Measurements from ENCODE around the gene IRX2. TPM values are rescaled to one million over a fixed set of nuclear protein-coding genes. Genes with fewer than 3 reads are reported as not detected.

IRX2 gene
- total RNA-seq, 3 donors from 2014 or later: 0.09 to 0.51 TPM; not detected in 1

- ATAC-seq (no peak), DNase-seq (no peak)
- intact Hi-C loops (cut with DNase I, micrococcal nuclease): no loop called here
- Histone ChIP-seq H3K36me3 (ENCODE audit: low read depth) (no peaks in the 10 kb centered on the region), H3K4me1 (ENCODE audit: low read depth) (no peaks in the 10 kb centered on the region), H3K9me3 (no peaks in the 10 kb centered on the region), H3K4me3 (no peak overlapping the region)
- TF ChIP-seq CTCF (IDR thresholded peaks at IDR 0.05): no peak
Measured at GRCh38 chr5:2780421-2781171, 29.1 kb upstream of the IRX2 start.

GRCh38 chr5:2779459-2779858 is 28.0 kb upstream of the IRX2 start:
- Histone ChIP-seq H3K36me3 (ENCODE audit: low read depth) (no peaks in the 10 kb centered on the region), H3K4me3 (no peak overlapping the region), H3K9me3 (no peaks in the 10 kb centered on the region), H3K4me1 (ENCODE audit: low read depth) (no peaks in the 10 kb centered on the region)
- DNase-seq (no peak), ATAC-seq (no peak)
- no peak for TF ChIP-seq CTCF (IDR thresholded peaks at IDR 0.05)
- intact Hi-C loops (cut with DNase I, micrococcal nuclease): no loop called here

GRCh38 chr5:2776337-2777302 is 25.1 kb upstream of the IRX2 start:
- ATAC-seq (no peak), DNase-seq (no peak)
- Histone ChIP-seq H3K4me1 (ENCODE audit: low read depth) (no peaks in the 10 kb centered on the region), H3K36me3 (ENCODE audit: low read depth) (no peaks in the 10 kb centered on the region), H3K4me3 (no peak overlapping the region), H3K9me3 (no peaks in the 10 kb centered on the region)
- intact Hi-C loops (cut with DNase I, micrococcal nuclease): no loop called here
- no peak for TF ChIP-seq CTCF (IDR thresholded peaks at IDR 0.05)

- Histone ChIP-seq H3K36me3 (ENCODE audit: low read depth) (no peaks in the 10 kb centered on the region), H3K4me3 (no peak overlapping the region), H3K4me1 (ENCODE audit: low read depth) (no peaks in the 10 kb centered on the region), H3K9me3 (no peaks in the 10 kb centered on the region)
- ATAC-seq (no peak), DNase-seq (no peak)
- intact Hi-C loops (cut with DNase I, micrococcal nuclease): no loop called here
- no peak for TF ChIP-seq CTCF (IDR thresholded peaks at IDR 0.05)
Measured at GRCh38 chr5:2773327-2773726, 21.9 kb upstream of the IRX2 start.

GRCh38 chr5:2767089-2767488 is 15.6 kb upstream of the IRX2 start:
- no peak for ATAC-seq
- no peak overlapping the region for H3K4me3 ChIP-seq
- intact Hi-C loops (cut with DNase I, micrococcal nuclease): no loop called here
- H3K9me3 ChIP-seq: no peaks in the 10 kb centered on the region
- TF ChIP-seq CTCF (IDR thresholded peaks at IDR 0.05): no peak
- H3K4me1 ChIP-seq (ENCODE audit: low read depth): no peaks in the 10 kb centered on the region
- DNase-seq: no peak
- no peaks in the 10 kb centered on the region for H3K36me3 ChIP-seq (ENCODE audit: low read depth)

Data from mucosa of descending colon (tissue), 3 donors.